Liver (tissue), 9 donors: ENCODE measurements around the gene F8. TPM values are rescaled to one million over a fixed set of nuclear protein-coding genes. Genes with fewer than 3 reads are reported as not detected.

Experiments
- DNase-seq: peaks from one replicate; pipeline ENCODE4 v3.0.0-alpha.2; 2017; ENCODE audit warnings: low spot score
- H3K27ac ChIP-seq, 2 donors: one replicate each; pipeline ENCODE4 v1.7.0; 2013; ENCODE audit warnings: inconsistent platforms in 2 of 2, low read length in 2 of 2, control low read depth in 1 of 2, low read depth in 1 of 2, mild to moderate bottlenecking in 1 of 2
- H3K27me3 ChIP-seq, 4 donors: one replicate each; pipeline versions ENCODE4 v1.6.1 to v1.7.0; 2013; ENCODE audit warnings: low read length in 3 of 4, inconsistent platforms in 1 of 4, mild to moderate bottlenecking in 1 of 4, moderate library complexity in 1 of 4; ENCODE audit not compliant: control insufficient read depth in 4 of 4, insufficient read depth in 4 of 4
- H3K36me3 ChIP-seq, 4 donors: one replicate each; pipeline versions ENCODE4 v1.6.1 to v1.7.0; 2013; ENCODE audit warnings: low read length in 3 of 4, mild to moderate bottlenecking in 3 of 4, low read depth in 1 of 4, moderate library complexity in 1 of 4; ENCODE audit not compliant: control insufficient read depth in 4 of 4, insufficient read depth in 3 of 4
- H3K4me1 ChIP-seq, 4 donors: one replicate each; pipeline versions ENCODE4 v1.6.1 to v1.7.0; 2013; ENCODE audit warnings: low read length in 3 of 4, mild to moderate bottlenecking in 3 of 4, moderate library complexity in 1 of 4; ENCODE audit not compliant: control insufficient read depth in 4 of 4, insufficient read depth in 4 of 4
- H3K4me3 ChIP-seq, 3 donors: one replicate each; pipeline versions ENCODE4 v1.6.1 to v1.7.0; 2013; ENCODE audit warnings: low read length in 3 of 3, control low read depth in 1 of 3, low read depth in 1 of 3, mild to moderate bottlenecking in 1 of 3
- H3K9ac ChIP-seq, 2 donors: one replicate each; pipeline ENCODE4 v1.7.0; 2013; ENCODE audit warnings: low read length in 2 of 2, mild to moderate bottlenecking in 2 of 2, moderate library complexity in 2 of 2, control low read depth in 1 of 2, low read depth in 1 of 2
- H3K9me3 ChIP-seq, 4 donors: one replicate each; pipeline versions ENCODE4 v1.6.1 to v1.7.0; 2013; ENCODE audit warnings: low read length in 3 of 4; ENCODE audit not compliant: control insufficient read depth in 4 of 4
- EGR1 ChIP-seq, 2 donors: IDR thresholded peaks; 2 replicates each; pipeline ENCODE4 v1.6.1; 2016 to 2018; ENCODE audit warnings: antibody characterized with exemption in 2 of 2, low read depth in 2 of 2
- FOXA1 ChIP-seq: IDR thresholded peaks from 2 replicates; pipeline ENCODE4 v1.6.1; 2016; ENCODE audit warnings: antibody characterized with exemption
- FOXA2 ChIP-seq: IDR thresholded peaks from 2 replicates; pipeline ENCODE4 v1.6.1; 2016; ENCODE audit warnings: antibody characterized with exemption
- GABPA ChIP-seq, 2 donors: IDR thresholded peaks in 1 of 2; conservative IDR thresholded peaks in 1 of 2; 2 replicates each; pipeline ENCODE4 v1.6.1; 2016; ENCODE audit warnings: antibody characterized with exemption in 2 of 2, mild to moderate bottlenecking in 1 of 2, moderate library complexity in 1 of 2
- HNF4A ChIP-seq, 2 donors: conservative IDR thresholded peaks; 2 replicates each; pipeline ENCODE4 v1.6.1; 2016; ENCODE audit warnings: antibody characterized with exemption in 2 of 2, mild to moderate bottlenecking in 2 of 2
- HNF4G ChIP-seq: IDR thresholded peaks from 2 replicates; pipeline ENCODE4 v1.6.1; 2016; ENCODE audit warnings: antibody characterized with exemption
- JUND ChIP-seq, 2 donors: IDR thresholded peaks; 2 replicates each; pipeline ENCODE4 v1.6.1; 2016; ENCODE audit warnings: antibody characterized with exemption in 2 of 2
- MAX ChIP-seq: IDR thresholded peaks from 2 replicates; pipeline ENCODE4 v1.6.1; 2016; ENCODE audit warnings: antibody characterized with exemption
- NR2F2 ChIP-seq: IDR thresholded peaks from 2 replicates; pipeline ENCODE4 v1.6.1; 2016; ENCODE audit warnings: antibody characterized with exemption
- RAD21 ChIP-seq, 2 donors: IDR thresholded peaks; 2 replicates each; pipeline ENCODE4 v1.6.1; 2016; ENCODE audit warnings: antibody characterized with exemption in 2 of 2, mild to moderate bottlenecking in 2 of 2
- RXRA ChIP-seq, 2 donors: IDR thresholded peaks; 2 replicates each; pipeline ENCODE4 v1.6.1; 2017 to 2018; ENCODE audit warnings: antibody characterized with exemption in 2 of 2, mild to moderate bottlenecking in 1 of 2
- SP1 ChIP-seq: IDR thresholded peaks from 2 replicates; pipeline ENCODE4 v1.6.1; 2018; ENCODE audit warnings: antibody characterized with exemption, mild to moderate bottlenecking
- TAF1 ChIP-seq: conservative IDR thresholded peaks from 2 replicates; pipeline ENCODE4 v1.6.1; 2016; ENCODE audit warnings: antibody characterized with exemption, mild to moderate bottlenecking
- YY1 ChIP-seq: IDR thresholded peaks from 2 replicates; pipeline ENCODE4 v1.6.1; 2016; ENCODE audit warnings: antibody characterized with exemption, mild to moderate bottlenecking
- WGBS: extraction: QIAGEN DNeasy Blood & Tissue Kit; methylation state at CpG from one replicate; pipeline ENCODE4 v1.1.7; 2013; 5-methylcytosine and 5-hydroxymethylcytosine counted together
- polyA plus RNA-seq, 2 donors: library from polyadenylated mRNA; stranded (reverse) in 1 of 2; unstranded in 1 of 2; fragments of 200-250 nt in 1 of 2; fragments of >200 nt in 1 of 2; fragmentation: Nextera tagmentation in 1 of 2; extraction: Ambion mirVana in 1 of 2; gene quantifications; one replicate each; pipeline versions ENCODE4 v1.2.1 to v1.2.3, GENCODE V29; 2013 to 2015
- total RNA-seq, 2 donors: library from RNA; depleted of rRNA; stranded (reverse); fragments of >200 nt; gene quantifications; one replicate each; pipeline ENCODE4 v1.2.3, GENCODE V29; 2014
- TF ChIP-seq, protein P1 (sequence below): IDR thresholded peaks from 2 replicates; pipeline ENCODE4 v1.6.1; 2016; ENCODE audit warnings: antibody characterized with exemption
- TF ChIP-seq, protein P2 (sequence below): fragments of 150-350 bp; IDR thresholded peaks from 2 replicates; pipeline ENCODE4 v1.5.1; 2017; ENCODE audit warnings: improper control_type of control experiment, low read depth, low read length; ENCODE audit not compliant: missing input control
- TF ChIP-seq, protein P3 (sequence below): IDR thresholded peaks from 2 replicates; pipeline ENCODE4 v1.6.1; 2016; ENCODE audit warnings: antibody characterized with exemption
- TF ChIP-seq, protein P4 (sequence below): IDR thresholded peaks from 2 replicates; pipeline ENCODE4 v1.6.1; 2016; ENCODE audit warnings: antibody characterized with exemption, mild to moderate bottlenecking
- donor health status: healthy.
- donor health status: healthy.
- donor health status: healthy.
- donor health status: healthy.
- donor health status: healthy.

F8 gene
- total and polyA plus RNA-seq, 4 donors = 8.0 to 22.3 (median 13.8) TPM

DNA sequence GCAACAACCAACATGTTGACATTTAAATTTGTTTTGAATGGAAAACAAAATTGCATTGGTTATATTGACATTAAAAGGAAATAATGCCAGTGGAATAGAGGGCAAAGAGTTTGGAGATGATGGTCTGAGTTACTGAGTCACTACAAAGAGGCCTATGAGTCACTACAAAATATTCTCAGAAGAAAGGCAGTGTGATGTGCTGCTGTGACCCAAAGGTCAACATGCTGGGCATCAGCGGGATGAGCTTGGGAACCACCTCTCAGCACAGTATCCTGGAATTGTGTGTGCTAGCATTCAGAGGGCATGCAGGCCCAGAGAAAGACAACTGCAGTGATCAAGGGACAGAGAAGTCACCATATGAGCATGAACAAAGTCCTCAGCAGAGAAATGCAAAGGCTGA is 45.6 kb upstream of the F8 start:
- no peaks in the 10 kb centered on the region for H3K36me3 ChIP-seq
- no peaks in the 10 kb centered on the region for H3K27me3 ChIP-seq
- H3K4me1 ChIP-seq = peaks cover 3 to 8% (median 6%) of the 10 kb centered on the region in 4 donors
- H3K9me3 ChIP-seq = no peaks in the 10 kb centered on the region
- 38% methylated on average over 1 of the region's 1 CpG for WGBS
- no peak overlapping the region for H3K9ac ChIP-seq
- TF ChIP-seq HNF4A (conservative IDR thresholded peaks at IDR 0.05) (peak in 1 of 2 donors; percentile 30), FOXA1 (no peak), RXRA (IDR thresholded peaks at IDR 0.05) (peak in 1 of 2 donors; percentile 29), JUND (IDR thresholded peaks at IDR 0.05) (peak in 1 of 2 donors; percentile 17), FOXA2 (peak; percentile 6), RAD21 (IDR thresholded peaks at IDR 0.05) (no peak)
- peak overlapping the region in 1 of 2 donors; percentile 28 for H3K27ac ChIP-seq
- no peak for DNase-seq
- no peak overlapping the region for H3K4me3 ChIP-seq

- Histone ChIP-seq H3K4me3 (no peak overlapping the region), H3K9me3 (no peaks in the 10 kb centered on the region), H3K9ac (no peak overlapping the region), H3K27me3 (no peaks in the 10 kb centered on the region), H3K4me1 (peaks cover 0 to 7% (median 3%) of the 10 kb centered on the region in 4 donors), H3K36me3 (peaks cover 0 to 5% (median 0%) of the 10 kb centered on the region in 4 donors), H3K27ac (peak overlapping the region; percentile 34 to 62)
- DNase-seq = no peak
- WGBS = 76% methylated on average over 8 of the region's 8 CpGs
- TF ChIP-seq SP1 (peak; percentile 23), FOXA2 (no peak), RAD21 (IDR thresholded peaks at IDR 0.05) (no peak), JUND (IDR thresholded peaks at IDR 0.05) (peak; percentile 40 to 51), NR2F2 (no peak), HNF4G (no peak), MAX (no peak), EGR1 (IDR thresholded peaks at IDR 0.05; ENCODE audit: low read depth in 2 of 2) (peak in 1 of 2 donors; percentile 53), HNF4A (conservative IDR thresholded peaks at IDR 0.05) (peak in 1 of 2 donors; percentile 31), RXRA (IDR thresholded peaks at IDR 0.05) (peak; percentile 32 to 75), TAF1 (no peak), GABPA (IDR thresholded peaks at IDR 0.05 in 1 of 2, conservative IDR thresholded peaks at IDR 0.05 in 1 of 2) (no peak), FOXA1 (no peak), YY1 (no peak)
- TF ChIP-seq, protein P1, sequence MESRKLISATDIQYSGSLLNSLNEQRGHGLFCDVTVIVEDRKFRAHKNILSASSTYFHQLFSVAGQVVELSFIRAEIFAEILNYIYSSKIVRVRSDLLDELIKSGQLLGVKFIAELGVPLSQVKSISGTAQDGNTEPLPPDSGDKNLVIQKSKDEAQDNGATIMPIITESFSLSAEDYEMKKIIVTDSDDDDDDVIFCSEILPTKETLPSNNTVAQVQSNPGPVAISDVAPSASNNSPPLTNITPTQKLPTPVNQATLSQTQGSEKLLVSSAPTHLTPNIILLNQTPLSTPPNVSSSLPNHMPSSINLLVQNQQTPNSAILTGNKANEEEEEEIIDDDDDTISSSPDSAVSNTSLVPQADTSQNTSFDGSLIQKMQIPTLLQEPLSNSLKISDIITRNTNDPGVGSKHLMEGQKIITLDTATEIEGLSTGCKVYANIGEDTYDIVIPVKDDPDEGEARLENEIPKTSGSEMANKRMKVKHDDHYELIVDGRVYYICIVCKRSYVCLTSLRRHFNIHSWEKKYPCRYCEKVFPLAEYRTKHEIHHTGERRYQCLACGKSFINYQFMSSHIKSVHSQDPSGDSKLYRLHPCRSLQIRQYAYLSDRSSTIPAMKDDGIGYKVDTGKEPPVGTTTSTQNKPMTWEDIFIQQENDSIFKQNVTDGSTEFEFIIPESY = no peak
- TF ChIP-seq, protein P2, sequence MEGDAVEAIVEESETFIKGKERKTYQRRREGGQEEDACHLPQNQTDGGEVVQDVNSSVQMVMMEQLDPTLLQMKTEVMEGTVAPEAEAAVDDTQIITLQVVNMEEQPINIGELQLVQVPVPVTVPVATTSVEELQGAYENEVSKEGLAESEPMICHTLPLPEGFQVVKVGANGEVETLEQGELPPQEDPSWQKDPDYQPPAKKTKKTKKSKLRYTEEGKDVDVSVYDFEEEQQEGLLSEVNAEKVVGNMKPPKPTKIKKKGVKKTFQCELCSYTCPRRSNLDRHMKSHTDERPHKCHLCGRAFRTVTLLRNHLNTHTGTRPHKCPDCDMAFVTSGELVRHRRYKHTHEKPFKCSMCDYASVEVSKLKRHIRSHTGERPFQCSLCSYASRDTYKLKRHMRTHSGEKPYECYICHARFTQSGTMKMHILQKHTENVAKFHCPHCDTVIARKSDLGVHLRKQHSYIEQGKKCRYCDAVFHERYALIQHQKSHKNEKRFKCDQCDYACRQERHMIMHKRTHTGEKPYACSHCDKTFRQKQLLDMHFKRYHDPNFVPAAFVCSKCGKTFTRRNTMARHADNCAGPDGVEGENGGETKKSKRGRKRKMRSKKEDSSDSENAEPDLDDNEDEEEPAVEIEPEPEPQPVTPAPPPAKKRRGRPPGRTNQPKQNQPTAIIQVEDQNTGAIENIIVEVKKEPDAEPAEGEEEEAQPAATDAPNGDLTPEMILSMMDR = no peak
- TF ChIP-seq, protein P3, sequence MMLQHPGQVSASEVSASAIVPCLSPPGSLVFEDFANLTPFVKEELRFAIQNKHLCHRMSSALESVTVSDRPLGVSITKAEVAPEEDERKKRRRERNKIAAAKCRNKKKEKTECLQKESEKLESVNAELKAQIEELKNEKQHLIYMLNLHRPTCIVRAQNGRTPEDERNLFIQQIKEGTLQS = no peak
- TF ChIP-seq, protein P4, sequence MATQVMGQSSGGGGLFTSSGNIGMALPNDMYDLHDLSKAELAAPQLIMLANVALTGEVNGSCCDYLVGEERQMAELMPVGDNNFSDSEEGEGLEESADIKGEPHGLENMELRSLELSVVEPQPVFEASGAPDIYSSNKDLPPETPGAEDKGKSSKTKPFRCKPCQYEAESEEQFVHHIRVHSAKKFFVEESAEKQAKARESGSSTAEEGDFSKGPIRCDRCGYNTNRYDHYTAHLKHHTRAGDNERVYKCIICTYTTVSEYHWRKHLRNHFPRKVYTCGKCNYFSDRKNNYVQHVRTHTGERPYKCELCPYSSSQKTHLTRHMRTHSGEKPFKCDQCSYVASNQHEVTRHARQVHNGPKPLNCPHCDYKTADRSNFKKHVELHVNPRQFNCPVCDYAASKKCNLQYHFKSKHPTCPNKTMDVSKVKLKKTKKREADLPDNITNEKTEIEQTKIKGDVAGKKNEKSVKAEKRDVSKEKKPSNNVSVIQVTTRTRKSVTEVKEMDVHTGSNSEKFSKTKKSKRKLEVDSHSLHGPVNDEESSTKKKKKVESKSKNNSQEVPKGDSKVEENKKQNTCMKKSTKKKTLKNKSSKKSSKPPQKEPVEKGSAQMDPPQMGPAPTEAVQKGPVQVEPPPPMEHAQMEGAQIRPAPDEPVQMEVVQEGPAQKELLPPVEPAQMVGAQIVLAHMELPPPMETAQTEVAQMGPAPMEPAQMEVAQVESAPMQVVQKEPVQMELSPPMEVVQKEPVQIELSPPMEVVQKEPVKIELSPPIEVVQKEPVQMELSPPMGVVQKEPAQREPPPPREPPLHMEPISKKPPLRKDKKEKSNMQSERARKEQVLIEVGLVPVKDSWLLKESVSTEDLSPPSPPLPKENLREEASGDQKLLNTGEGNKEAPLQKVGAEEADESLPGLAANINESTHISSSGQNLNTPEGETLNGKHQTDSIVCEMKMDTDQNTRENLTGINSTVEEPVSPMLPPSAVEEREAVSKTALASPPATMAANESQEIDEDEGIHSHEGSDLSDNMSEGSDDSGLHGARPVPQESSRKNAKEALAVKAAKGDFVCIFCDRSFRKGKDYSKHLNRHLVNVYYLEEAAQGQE = no peak
Observed at GRCh38 chrX:155065035-155065734, 42.7 kb upstream of the F8 start.
